Erythroblast (primary cell): Measurements from ENCODE around the gene MRPL32.
"Not testable (repeated sequence)": the region's sequence is repeated elsewhere in the genome, so short reads cannot be mapped to it uniquely, and the experiment has no call there.

Source experiments
- DNase-seq, 2 experiments: peaks; one replicate each; lab custom pipeline; 2025; lab: John Stamatoyannopoulos, UW
- GATA1 ChIP-seq: IDR thresholded peaks from 2 replicates; pipeline ENCODE4 v1.6.1; 2011; ENCODE audit warnings: low read depth, mild to moderate bottlenecking, control low read depth, low read length, moderate library complexity
- POLR2A ChIP-seq: IDR thresholded peaks from 2 replicates; pipeline ENCODE4 v1.6.1; 2011; ENCODE audit warnings: mild to moderate bottlenecking, low read length

MRPL32 gene

GRCh38 chr7:42931834-42932651, at the start of gene MRPL32, which contains the start of gene PSMA2:
Gene MRPL32 (plus strand): TSS chr7:42932376. CDS start chr7:42932387, 11 bp downstream.
Gene PSMA2 (minus strand): TSS chr7:42932174. CDS start chr7:42932158, 16 bp downstream.
- TF ChIP-seq POLR2A (peak; percentile 94), GATA1 (no peak)
- peak; percentile 97 to 98 for DNase-seq

- DNase-seq = no peak
- TF ChIP-seq GATA1 (no peak), POLR2A (no peak)
Measured at GRCh38 chr7:42883950-42884349, 48.2 kb upstream of the MRPL32 start.

GRCh38 chr7:42885183-42885582, 47.0 kb upstream of the MRPL32 start:
- DNase-seq = not testable (repeated sequence)

GRCh38 chr7:42886129-42886528, 46.0 kb upstream of the MRPL32 start:
- DNase-seq = peak; percentile 10 to 19
- TF ChIP-seq POLR2A = no peak
- TF ChIP-seq GATA1 = no peak

- TF ChIP-seq GATA1 (no peak), POLR2A (no peak)
- DNase-seq = no peak
Measured at GRCh38 chr7:42886893-42887505, 45.2 kb upstream of the MRPL32 start.

- peak in 1 of 2 experiments; percentile 11 for DNase-seq
- TF ChIP-seq GATA1 (no peak), POLR2A (no peak)
Measured at GRCh38 chr7:42893346-42894240, 38.6 kb upstream of the MRPL32 start.

- no peak for DNase-seq
- TF ChIP-seq POLR2A (no peak), GATA1 (no peak)
Measured at GRCh38 chr7:42900842-42901241, 31.3 kb upstream of the MRPL32 start.

- DNase-seq = no peak
- TF ChIP-seq POLR2A = no peak
- TF ChIP-seq GATA1 = no peak
Measured at GRCh38 chr7:42902331-42902730, 29.8 kb upstream of the MRPL32 start.

- DNase-seq = no peak
- TF ChIP-seq POLR2A = no peak
Measured at GRCh38 chr7:42906181-42906580, 26.0 kb upstream of the MRPL32 start.

GRCh38 chr7:42907316-42907715, 24.9 kb upstream of the MRPL32 start:
- DNase-seq = no peak
- TF ChIP-seq GATA1 = no peak
- TF ChIP-seq POLR2A = no peak

- DNase-seq = no peak
- TF ChIP-seq GATA1 (no peak), POLR2A (no peak)
Measured at GRCh38 chr7:42910306-42910705, 21.9 kb upstream of the MRPL32 start.

GRCh38 chr7:42911454-42912447, 20.4 kb upstream of the MRPL32 start, which contains the start of gene C7orf25:
Gene C7orf25 (minus strand): TSS chr7:42912070. CDS start chr7:42910900, 1,170 bp downstream.
- DNase-seq = peak; percentile 94 to 96
- TF ChIP-seq POLR2A = peak; percentile 22
- no peak for TF ChIP-seq GATA1
